Endothelial cell of umbilical vein (primary cell): Measurements from ENCODE around the gene RDX. TPM values are rescaled to one million over a fixed set of nuclear protein-coding genes. Genes with fewer than 3 reads are reported as not detected.

Source experiments
- BruUV-seq: library from RNA; stranded (reverse); fragments of 400-500 nt; replicated peaks from 2 replicates; lab custom pipeline; 2021; lab: Mats Ljungman, UMichigan
- CTCF ChIA-PET: fragments of 300-600, 350-600 bp; sonication (Branson Sonifier 250); formaldehyde crosslinking; loops from one replicate; lab custom pipeline; 2021; ENCODE audit warnings: antibody characterized with exemption, inconsistent platforms; lab: Charles Lee
- POLR2A ChIA-PET: fragments of 300-600, 350-600 bp; sonication (Branson Sonifier 250); formaldehyde crosslinking; loops from one replicate; lab custom pipeline; 2021; ENCODE audit warnings: antibody characterized with exemption, inconsistent platforms; lab: Charles Lee
- DNase-seq: peaks from one replicate; pipeline ENCODE4 v3.0.0-alpha.2; 2011; ENCODE audit warnings: low read depth, low spot score
- FAIRE-seq: peaks from 2 replicates; lab custom pipeline; 2011; peaks lifted over from hg19 to GRCh38; lab: Jason Lieb, UNC
- H2AFZ ChIP-seq: 2 replicates; pipeline ENCODE4 v1.6.0; 2012; ENCODE audit warnings: low read depth, low read length, control low read depth, inconsistent platforms
- H3K27ac ChIP-seq: 2 replicates; pipeline ENCODE4 v1.5.1; 2011; ENCODE audit warnings: low read depth, mild to moderate bottlenecking, control low read depth, low read length, moderate library complexity; ENCODE audit not compliant: insufficient read depth
- H3K27me3 ChIP-seq, 2 experiments: 2 replicates each; pipeline versions ENCODE4 v1.6.0 to v1.6.1; 2011; ENCODE audit warnings: low read length in 2 of 2, mixed read lengths in 1 of 2; ENCODE audit not compliant: control insufficient read depth in 2 of 2, insufficient read depth in 2 of 2
- H3K36me3 ChIP-seq, 2 experiments: 2 replicates in 1 of 2; 3 replicates in 1 of 2; pipeline ENCODE4 v1.5.1; 2011; ENCODE audit warnings: low read length in 2 of 2, mild to moderate bottlenecking in 1 of 2, moderate library complexity in 1 of 2; ENCODE audit not compliant: control insufficient read depth in 2 of 2, insufficient read depth in 2 of 2; ENCODE audit errors: extremely low read depth in 1 of 2
- H3K4me1 ChIP-seq: 3 replicates; pipeline ENCODE4 v1.5.1; 2011; ENCODE audit warnings: mild to moderate bottlenecking, low read length; ENCODE audit not compliant: control insufficient read depth, insufficient read depth; ENCODE audit errors: extremely low read depth
- H3K4me2 ChIP-seq: 2 replicates; pipeline ENCODE4 v1.6.1; 2011; ENCODE audit warnings: low read length, control low read depth, mixed read lengths; ENCODE audit not compliant: insufficient read depth
- H3K4me3 ChIP-seq, 3 experiments: fragments of 200-600 bp in 1 of 3; sonication (generic), shearing (Covaris generic) in 1 of 3; replicated peaks in 1 of 3; 2 replicates each; pipeline ENCODE4 v1.5.1; 2011 to 2016; ENCODE audit warnings: control low read depth in 3 of 3, low read length in 3 of 3, mild to moderate bottlenecking in 2 of 3, inconsistent platforms in 1 of 3, low read depth in 1 of 3, moderate library complexity in 1 of 3; ENCODE audit not compliant: insufficient read depth in 1 of 3
- H3K79me2 ChIP-seq: 2 replicates; pipeline ENCODE4 v1.6.0; 2012; ENCODE audit warnings: low read length, inconsistent platforms; ENCODE audit not compliant: control insufficient read depth, insufficient read depth
- H3K9ac ChIP-seq: replicated peaks from 2 replicates; pipeline ENCODE3; 2011; ENCODE audit warnings: low read length, control low read depth; ENCODE audit not compliant: insufficient read depth; ENCODE audit errors: extremely low read depth
- H3K9me1 ChIP-seq: replicated peaks from 3 replicates; pipeline ENCODE4 v1.6.0; 2011; ENCODE audit warnings: mild to moderate bottlenecking, low read length; ENCODE audit not compliant: control insufficient read depth, insufficient read depth; ENCODE audit errors: extremely low read depth
- H3K9me3 ChIP-seq: replicated peaks from 2 replicates; pipeline ENCODE4 v1.5.1; 2012; ENCODE audit warnings: low read length, inconsistent platforms; ENCODE audit not compliant: control insufficient read depth, insufficient read depth
- H4K20me1 ChIP-seq: replicated peaks from 2 replicates; pipeline ENCODE3; 2011; ENCODE audit warnings: mild to moderate bottlenecking, low read length; ENCODE audit not compliant: control insufficient read depth, insufficient read depth; ENCODE audit errors: extremely low read depth
- EZH2 ChIP-seq: IDR thresholded peaks from 2 replicates; pipeline ENCODE4 v1.6.1; 2012; ENCODE audit warnings: borderline replicate concordance, low read depth, mild to moderate bottlenecking, moderate library complexity, low read length, inconsistent platforms; ENCODE audit not compliant: severe bottlenecking
- FOS ChIP-seq: IDR thresholded peaks from 2 replicates; pipeline ENCODE4 v1.6.1; 2011; ENCODE audit warnings: mild to moderate bottlenecking, low read length, moderate library complexity, borderline replicate concordance; ENCODE audit not compliant: insufficient read depth
- JUN ChIP-seq: IDR thresholded peaks from 2 replicates; pipeline ENCODE4 v1.6.1; 2011; ENCODE audit warnings: borderline replicate concordance, low read depth; ENCODE audit not compliant: insufficient read length, insufficient read depth
- dilution Hi-C: fragments of 300-500 bp; cut with MboI; formaldehyde crosslinking; loops from one replicate; pipeline ENCODE4 v1.15.0; 2019; ENCODE audit warnings: low sequenced_read_pairs; ENCODE audit not compliant: extremely low pct_ligation_motif_present
- intact Hi-C: fragments of 100-400 bp; cut with micrococcal nuclease; formaldehyde crosslinking; loops from one replicate; pipeline ENCODE4 v1.10.0; 2022
- polyA plus RNA-seq, 4 experiments: library from polyadenylated mRNA; depleted of rRNA in 3 of 4; stranded (reverse) in 3 of 4; unstranded in 1 of 4; fragments of >200 nt; gene quantifications; 2 replicates each; pipeline versions ENCODE4 v1.2.1 to v1.2.3, GENCODE V29; 2011 to 2012; ENCODE audit warnings: missing spikeins in 1 of 4
- total RNA-seq: library from RNA; stranded (reverse); gene quantifications from 2 replicates; pipeline ENCODE4 v1.2.3, GENCODE V29; 2021

RDX gene
- total and polyA plus RNA-seq, 2 donors (not counting 3 experiments of a cell fraction or from before 2014, with no cell fraction given): 47.9 to 280 TPM

GRCh38 chr11:110335358-110335757 lies 38.9 kb upstream of the RDX start:
- dilution Hi-C loops: no loop called here
- FAIRE-seq (no peak), DNase-seq (no peak)
- H3K4me2 ChIP-seq: no peak overlapping the region
- intact Hi-C loops: loop anchor here (2.0 kb wide), 1 partner anchor 13 kb away; no protein-coding TSS in a partner anchor
- no TSS peak for BruUV-seq
- ChIA-PET CTCF (no interaction called here), POLR2A (no interaction called here)
- no peak overlapping the region for H2AFZ ChIP-seq
- H3K27me3 ChIP-seq: no peaks in the 10 kb centered on the region
- H3K9ac ChIP-seq: no peak overlapping the region
- no peaks in the 10 kb centered on the region for H3K9me1 ChIP-seq
- no peak overlapping the region for H3K27ac ChIP-seq
- TF ChIP-seq JUN (no peak), EZH2 (no peak)
- no peaks in the 10 kb centered on the region for H3K36me3 ChIP-seq
- no peak overlapping the region for H3K4me3 ChIP-seq
- H3K9me3 ChIP-seq: no peaks in the 10 kb centered on the region
- H4K20me1 ChIP-seq: no peaks in the 10 kb centered on the region
- no peaks in the 10 kb centered on the region for H3K79me2 ChIP-seq
- peaks cover 10% of the 10 kb centered on the region for H3K4me1 ChIP-seq

GRCh38 chr11:110331626-110332025 lies 35.2 kb upstream of the RDX start:
- Histone ChIP-seq H3K4me2 (no peak overlapping the region), H3K4me1 (peaks cover 17% of the 10 kb centered on the region), H3K36me3 (no peaks in the 10 kb centered on the region), H3K27me3 (no peaks in the 10 kb centered on the region), H2AFZ (no peak overlapping the region), H3K79me2 (no peaks in the 10 kb centered on the region), H3K9me1 (no peaks in the 10 kb centered on the region), H4K20me1 (no peaks in the 10 kb centered on the region), H3K9ac (no peak overlapping the region), H3K9me3 (no peaks in the 10 kb centered on the region), H3K27ac (no peak overlapping the region), H3K4me3 (no peak overlapping the region)
- dilution Hi-C loops (no loop called here), intact Hi-C loops (no loop called here)
- no peak for DNase-seq
- BruUV-seq: no TSS peak
- FAIRE-seq: no peak
- ChIA-PET POLR2A (interaction anchor here (0.6 kb wide), 1 partner anchor 36 kb away, joined by 3 read pairs; no protein-coding TSS in a partner anchor), CTCF (interaction anchor here (1.4 kb wide), 1 partner anchor 29 kb away, joined by 3 read pairs; no protein-coding TSS in a partner anchor)
- no peak for TF ChIP-seq EZH2
- TF ChIP-seq FOS: no peak
